Coronary artery (tissue), 2 donors: ENCODE measurements around the gene LPCAT3.

Source experiments
- DNase-seq: peaks from one replicate; pipeline ENCODE4 v3.0.0-alpha.2; 2017; ENCODE audit warnings: low spot score
- H3K27ac ChIP-seq, 2 donors: fragments of 200-600 bp; sonication (generic); one replicate each; pipeline ENCODE4 v1.5.1; 2016 to 2019
- H3K4me3 ChIP-seq: fragments of 200-600 bp; sonication (generic); 2 replicates; pipeline ENCODE4 v1.5.1; 2016; ENCODE audit warnings: mild to moderate bottlenecking, moderate library complexity
- CTCF ChIP-seq: fragments of 200-600 bp; sonication (generic); IDR thresholded peaks from one replicate; pipeline ENCODE4 v1.5.1; 2019; ENCODE audit warnings: antibody characterized with exemption

Gene LPCAT3

GRCh38 chr12:6998715-6999451 is 19.4 kb downstream of the LPCAT3 start:
- no peak for DNase-seq
- no peak for TF ChIP-seq CTCF
- Histone ChIP-seq H3K4me3 (no peak overlapping the region), H3K27ac (no peak overlapping the region)

- Histone ChIP-seq H3K4me3 (no peak overlapping the region), H3K27ac (no peak overlapping the region)
- DNase-seq, result no peak
- TF ChIP-seq CTCF, result no peak
These were observed 22.2 kb downstream of the LPCAT3 start for GRCh38 chr12:6996040-6996441.

- no peak for TF ChIP-seq CTCF
- no peak overlapping the region for H3K4me3 ChIP-seq
- DNase-seq, result no peak
- no peak overlapping the region for H3K27ac ChIP-seq
These were observed 30.2 kb downstream of the LPCAT3 start for GRCh38 chr12:6987956-6988553.

- H3K27ac ChIP-seq, result no peak overlapping the region
- no peak for TF ChIP-seq CTCF
- H3K4me3 ChIP-seq, result no peak overlapping the region
- no peak for DNase-seq
These were observed 35.7 kb downstream of the LPCAT3 start for GRCh38 chr12:6982532-6982931.

- Histone ChIP-seq H3K4me3 (no peak overlapping the region), H3K27ac (no peak overlapping the region)
- no peak for DNase-seq
- no peak for TF ChIP-seq CTCF
These were observed 36.9 kb downstream of the LPCAT3 start for GRCh38 chr12:6981152-6982052.

- no peak overlapping the region for H3K4me3 ChIP-seq
- H3K27ac ChIP-seq, result no peak overlapping the region
- no peak for DNase-seq
- TF ChIP-seq CTCF, result no peak
These were observed 37.5 kb downstream of the LPCAT3 start for GRCh38 chr12:6980740-6981139.
